ENCODE data around the gene CORO6. TPM values are rescaled to one million over a fixed set of nuclear protein-coding genes. Genes with fewer than 3 reads are reported as not detected.

The CORO6 gene
- total and polyA plus RNA-seq, 4 donors = 0.23 to 3.0 (median 0.59) TPM

GRCh38 chr17:29569245-29569950, 53.3 kb downstream of the CORO6 start:
- H3K4me3 ChIP-seq (ENCODE audit: low read depth in 1 of 3, low read length in 3 of 3) = peak overlapping the region; percentile 57 to 77 (median 59)
- peak overlapping the region; percentile 66 to 74 for H3K27ac ChIP-seq (ENCODE audit: low read depth in 1 of 2, low read length in 2 of 2)
- TF ChIP-seq GABPA (IDR thresholded peaks at IDR 0.05 in 1 of 2, conservative IDR thresholded peaks at IDR 0.05 in 1 of 2) (no peak), HNF4A (conservative IDR thresholded peaks at IDR 0.05) (no peak), RXRA (IDR thresholded peaks at IDR 0.05) (no peak)
- TF ChIP-seq, protein P1, sequence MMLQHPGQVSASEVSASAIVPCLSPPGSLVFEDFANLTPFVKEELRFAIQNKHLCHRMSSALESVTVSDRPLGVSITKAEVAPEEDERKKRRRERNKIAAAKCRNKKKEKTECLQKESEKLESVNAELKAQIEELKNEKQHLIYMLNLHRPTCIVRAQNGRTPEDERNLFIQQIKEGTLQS (IDR thresholded peaks at IDR 0.05) = no peak
- H3K9me3 ChIP-seq (ENCODE audit: control insufficient read depth in 4 of 4, low read length in 3 of 4) = no peaks in the 10 kb centered on the region
- no peaks in the 10 kb centered on the region for H3K27me3 ChIP-seq (ENCODE audit: control insufficient read depth in 4 of 4, insufficient read depth in 4 of 4, low read length in 3 of 4)
- H3K9ac ChIP-seq (ENCODE audit: low read depth in 1 of 2, low read length in 2 of 2) = peak overlapping the region in 1 of 2 donors; percentile 67
- peaks cover 21 to 75% (median 59%) of the 10 kb centered on the region in 4 donors for H3K4me1 ChIP-seq (ENCODE audit: control insufficient read depth in 4 of 4, insufficient read depth in 4 of 4, low read length in 3 of 4)
- peak; percentile 37 for DNase-seq (ENCODE audit: low spot score)
- H3K36me3 ChIP-seq (ENCODE audit: control insufficient read depth in 4 of 4, insufficient read depth in 3 of 4, low read depth in 1 of 4, low read length in 3 of 4) = peaks cover 0 to 3% (median 2%) of the 10 kb centered on the region in 4 donors
- WGBS = 80% methylated on average over 14 of the region's 14 CpGs

DNA sequence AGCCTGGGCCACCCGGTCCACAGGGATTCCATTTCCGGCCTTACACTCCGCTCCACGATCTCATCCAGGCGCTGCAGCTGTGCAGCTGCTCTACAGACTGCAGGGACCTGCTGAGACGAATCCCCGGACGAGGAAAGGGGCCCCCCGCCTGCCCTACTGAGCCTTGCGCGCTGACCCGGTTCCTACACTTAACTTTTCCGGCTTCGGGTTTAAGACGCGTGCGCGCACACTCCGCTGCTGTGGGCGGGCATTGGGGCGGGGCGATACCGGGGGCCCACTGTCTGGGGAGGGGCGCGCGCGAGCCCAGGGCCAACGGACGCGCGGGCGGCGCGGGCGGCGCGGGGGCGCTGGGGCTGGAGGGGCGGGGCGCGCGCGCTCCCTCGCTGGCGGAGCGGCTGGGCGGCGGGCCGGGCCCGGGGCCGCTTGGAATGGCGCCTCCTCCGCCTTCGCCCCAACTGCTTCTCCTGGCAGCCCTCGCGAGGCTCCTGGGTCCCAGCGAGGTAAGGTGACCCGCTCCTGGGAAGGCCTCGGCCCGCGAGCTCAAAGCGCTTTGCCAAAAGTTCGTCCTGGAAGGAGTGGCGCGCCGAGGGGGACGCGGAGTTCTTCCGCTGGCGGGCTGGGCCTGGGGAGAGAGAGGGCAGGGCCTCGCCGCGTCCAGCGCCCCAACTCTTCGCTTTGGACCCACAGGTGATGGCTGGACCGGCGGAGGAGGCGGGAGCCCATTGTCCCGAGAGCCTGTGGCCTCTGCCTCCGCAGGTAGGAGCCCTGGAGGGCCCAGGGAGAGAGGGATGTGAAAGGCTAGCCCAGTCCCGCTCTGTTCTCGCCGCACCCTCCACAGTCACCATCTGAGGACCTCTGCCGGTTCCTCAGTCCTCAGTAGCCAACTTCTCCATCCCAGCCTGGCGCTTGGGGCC, 54.1 kb downstream of the CORO6 start, which contains the start of gene TP53I13:
Gene TP53I13, plus strand, starts transcription at position 371 of the 914 bp plus-strand sequence. Its CDS starts 58 bp downstream, at position 429.
- Histone ChIP-seq H3K27ac (ENCODE audit: low read depth in 1 of 2, low read length in 2 of 2) (peak within 1 kb of the TSS; percentile 87 to 91), H3K4me3 (ENCODE audit: low read depth in 1 of 3, low read length in 3 of 3) (peak within 1 kb of the TSS; percentile 77 to 92 (median 83)), H3K4me1 (ENCODE audit: control insufficient read depth in 4 of 4, insufficient read depth in 4 of 4, low read length in 3 of 4) (peaks cover 15 to 71% (median 56%) of the 10 kb centered on the region in 4 donors), H3K9me3 (ENCODE audit: control insufficient read depth in 4 of 4, low read length in 3 of 4) (no peaks in the 10 kb centered on the region), H3K27me3 (ENCODE audit: control insufficient read depth in 4 of 4, insufficient read depth in 4 of 4, low read length in 3 of 4) (no peaks in the 10 kb centered on the region), H3K9ac (ENCODE audit: low read depth in 1 of 2, low read length in 2 of 2) (peak within 1 kb of the TSS; percentile 85 to 87), H3K36me3 (ENCODE audit: control insufficient read depth in 4 of 4, insufficient read depth in 3 of 4, low read depth in 1 of 4, low read length in 3 of 4) (peaks cover 0 to 3% (median 1%) of the 10 kb centered on the region in 4 donors)
- TF ChIP-seq YY1 (IDR thresholded peaks at IDR 0.05) = no peak
- no peak for TF ChIP-seq REST (IDR thresholded peaks at IDR 0.05)
- TF ChIP-seq SP1 (IDR thresholded peaks at IDR 0.05) = no peak
- TF ChIP-seq EGR1 (IDR thresholded peaks at IDR 0.05; ENCODE audit: low read depth in 2 of 2) = peak in 1 of 2 donors; percentile 42
- TF ChIP-seq, protein P2, sequence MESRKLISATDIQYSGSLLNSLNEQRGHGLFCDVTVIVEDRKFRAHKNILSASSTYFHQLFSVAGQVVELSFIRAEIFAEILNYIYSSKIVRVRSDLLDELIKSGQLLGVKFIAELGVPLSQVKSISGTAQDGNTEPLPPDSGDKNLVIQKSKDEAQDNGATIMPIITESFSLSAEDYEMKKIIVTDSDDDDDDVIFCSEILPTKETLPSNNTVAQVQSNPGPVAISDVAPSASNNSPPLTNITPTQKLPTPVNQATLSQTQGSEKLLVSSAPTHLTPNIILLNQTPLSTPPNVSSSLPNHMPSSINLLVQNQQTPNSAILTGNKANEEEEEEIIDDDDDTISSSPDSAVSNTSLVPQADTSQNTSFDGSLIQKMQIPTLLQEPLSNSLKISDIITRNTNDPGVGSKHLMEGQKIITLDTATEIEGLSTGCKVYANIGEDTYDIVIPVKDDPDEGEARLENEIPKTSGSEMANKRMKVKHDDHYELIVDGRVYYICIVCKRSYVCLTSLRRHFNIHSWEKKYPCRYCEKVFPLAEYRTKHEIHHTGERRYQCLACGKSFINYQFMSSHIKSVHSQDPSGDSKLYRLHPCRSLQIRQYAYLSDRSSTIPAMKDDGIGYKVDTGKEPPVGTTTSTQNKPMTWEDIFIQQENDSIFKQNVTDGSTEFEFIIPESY (IDR thresholded peaks at IDR 0.05) = no peak
- TF ChIP-seq RXRA (IDR thresholded peaks at IDR 0.05) = peak in 1 of 2 donors; percentile 33
- 4% methylated on average over 85 of the region's 85 CpGs for WGBS
- DNase-seq (ENCODE audit: low spot score) = peak; percentile 85
